LNCaP clone FGC (cell line): ENCODE results near the gene PAPLN.

Experiments used
- DNase-seq: peaks from one replicate; pipeline ENCODE4 v3.0.0-alpha.2; 2011; ENCODE audit warnings: low read depth
- H3K4me3 ChIP-seq: 2 replicates; pipeline ENCODE4 v1.5.1; 2011; ENCODE audit warnings: mild to moderate bottlenecking, low read depth, low read length, control low read depth
- TF ChIP-seq, protein P1 (sequence below): IDR thresholded peaks from 2 replicates; pipeline ENCODE4 v1.5.1; 2012; ENCODE audit warnings: mild to moderate bottlenecking; ENCODE audit not compliant: control insufficient read depth, insufficient read depth; ENCODE audit errors: extremely low read depth

The PAPLN gene

DNA sequence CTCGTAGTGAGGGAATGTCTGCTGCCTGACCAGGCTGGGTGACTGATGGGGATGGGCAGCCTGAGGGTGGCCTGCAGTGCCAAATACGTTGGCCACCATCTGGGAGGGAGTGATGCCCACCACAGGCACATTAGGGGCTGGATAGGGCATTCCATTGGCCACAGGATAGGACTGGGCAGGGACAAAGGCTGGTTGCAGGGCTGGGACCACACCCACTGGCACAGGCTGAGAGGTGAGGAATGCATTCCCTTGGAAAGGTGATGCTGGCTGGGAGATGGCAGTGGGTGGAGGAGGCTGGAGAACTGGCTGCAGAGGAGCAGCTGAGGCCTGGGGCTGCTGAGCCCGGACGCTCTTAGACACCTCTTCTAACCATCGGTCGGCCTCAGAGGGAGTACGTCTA, 39.5 kb downstream of the PAPLN start:
- no peak for DNase-seq
- TF ChIP-seq, protein P1, sequence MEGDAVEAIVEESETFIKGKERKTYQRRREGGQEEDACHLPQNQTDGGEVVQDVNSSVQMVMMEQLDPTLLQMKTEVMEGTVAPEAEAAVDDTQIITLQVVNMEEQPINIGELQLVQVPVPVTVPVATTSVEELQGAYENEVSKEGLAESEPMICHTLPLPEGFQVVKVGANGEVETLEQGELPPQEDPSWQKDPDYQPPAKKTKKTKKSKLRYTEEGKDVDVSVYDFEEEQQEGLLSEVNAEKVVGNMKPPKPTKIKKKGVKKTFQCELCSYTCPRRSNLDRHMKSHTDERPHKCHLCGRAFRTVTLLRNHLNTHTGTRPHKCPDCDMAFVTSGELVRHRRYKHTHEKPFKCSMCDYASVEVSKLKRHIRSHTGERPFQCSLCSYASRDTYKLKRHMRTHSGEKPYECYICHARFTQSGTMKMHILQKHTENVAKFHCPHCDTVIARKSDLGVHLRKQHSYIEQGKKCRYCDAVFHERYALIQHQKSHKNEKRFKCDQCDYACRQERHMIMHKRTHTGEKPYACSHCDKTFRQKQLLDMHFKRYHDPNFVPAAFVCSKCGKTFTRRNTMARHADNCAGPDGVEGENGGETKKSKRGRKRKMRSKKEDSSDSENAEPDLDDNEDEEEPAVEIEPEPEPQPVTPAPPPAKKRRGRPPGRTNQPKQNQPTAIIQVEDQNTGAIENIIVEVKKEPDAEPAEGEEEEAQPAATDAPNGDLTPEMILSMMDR: no peak
- H3K4me3 ChIP-seq: no peak overlapping the region

DNA sequence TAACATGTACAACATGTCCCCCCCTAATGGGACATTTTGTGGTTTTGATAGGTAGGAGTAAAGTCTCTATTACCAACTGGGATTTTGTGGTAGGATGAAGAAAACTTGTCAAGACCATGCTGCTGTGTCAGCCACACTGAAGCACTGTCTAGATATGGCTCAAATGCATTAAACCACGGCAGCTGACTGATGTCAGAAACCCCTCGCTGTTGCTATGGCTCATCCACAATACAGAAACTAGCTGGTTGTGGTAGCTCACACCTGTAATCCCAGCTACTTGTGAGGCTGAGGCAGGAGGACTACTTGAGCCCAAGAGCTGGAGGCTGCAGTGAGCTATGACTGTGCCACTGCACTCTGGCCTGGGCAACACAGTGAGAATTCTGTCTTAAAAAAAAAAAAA, 40.1 kb downstream of the PAPLN start:
- H3K4me3 ChIP-seq: no peak overlapping the region
- DNase-seq: no peak
- TF ChIP-seq, protein P1: no peak

DNA sequence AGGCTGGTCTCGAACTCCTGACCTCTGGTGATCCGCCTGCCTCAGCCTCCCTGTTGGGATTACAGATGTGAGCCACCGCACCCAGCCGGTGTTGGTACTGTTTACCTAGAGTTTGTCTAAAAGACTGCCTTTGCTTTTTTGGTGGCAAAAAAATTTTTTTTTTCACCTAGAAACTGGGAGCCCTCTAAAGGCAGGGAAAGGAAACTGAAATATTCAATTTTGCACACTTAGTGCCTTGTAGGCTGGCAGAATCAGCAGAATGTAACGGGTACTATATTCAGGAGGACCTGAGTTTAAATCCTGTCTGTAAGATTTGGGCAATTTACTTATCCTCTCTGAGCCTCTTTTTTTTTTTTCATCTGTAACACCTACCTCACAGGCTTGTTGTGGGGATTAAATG, 43.6 kb downstream of the PAPLN start:
- TF ChIP-seq, protein P1: no peak
- no peak overlapping the region for H3K4me3 ChIP-seq
- DNase-seq: no peak

GRCh38 chr14:73283608-73284379, 46.5 kb downstream of the PAPLN start:
- H3K4me3 ChIP-seq: no peak overlapping the region
- DNase-seq: no peak
- TF ChIP-seq, protein P1: peak; percentile 33; the same call in 1 of the 2 replicates

- no peak overlapping the region for H3K4me3 ChIP-seq
- no peak for DNase-seq
- TF ChIP-seq, protein P1: no peak
Observed at GRCh38 chr14:73285979-73286378, 48.7 kb downstream of the PAPLN start.

DNA sequence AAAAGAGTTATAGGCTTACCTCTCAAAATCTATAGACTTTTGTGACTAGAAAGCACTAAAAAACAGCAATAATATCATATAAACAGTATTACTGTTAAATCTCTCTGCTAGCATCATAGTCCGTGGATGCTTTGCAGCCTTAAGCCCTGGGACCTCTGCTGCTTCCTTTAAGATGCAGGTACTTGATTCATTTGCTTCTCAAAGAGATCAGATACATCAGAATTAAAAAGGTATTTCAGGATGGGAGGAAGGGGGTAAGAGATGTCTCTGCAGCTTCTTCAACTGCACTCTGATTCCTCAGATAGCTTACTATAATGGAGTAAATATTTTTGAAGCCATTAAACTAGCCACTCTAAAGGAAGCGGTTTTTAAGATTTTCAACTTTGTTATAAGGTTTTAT, 49.3 kb downstream of the PAPLN start:
- DNase-seq: no peak
- H3K4me3 ChIP-seq: no peak overlapping the region
- TF ChIP-seq, protein P1: no peak

- no peak overlapping the region for H3K4me3 ChIP-seq
- TF ChIP-seq, protein P1: no peak
- peak; percentile 73 for DNase-seq
Observed at GRCh38 chr14:73287071-73287470, 49.8 kb downstream of the PAPLN start.
